NT2/D1 (cell line): Measurements from ENCODE around the gene CUL3.
"Not testable (repeated sequence)": the region's sequence is repeated elsewhere in the genome, so short reads cannot be mapped to it uniquely, and the experiment has no call there.

Source experiments
- DNase-seq: peaks from one replicate; pipeline ENCODE4 v3.0.0-alpha.2; 2011; ENCODE audit warnings: low read depth, low spot score
- H3K27me3 ChIP-seq: 2 replicates; pipeline ENCODE4 v1.6.0; 2011; ENCODE audit warnings: mild to moderate bottlenecking; ENCODE audit not compliant: insufficient read length, insufficient read depth
- H3K36me3 ChIP-seq: 2 replicates; pipeline ENCODE4 v1.6.1; 2011; ENCODE audit warnings: mild to moderate bottlenecking, low read length, mixed read lengths; ENCODE audit not compliant: insufficient read depth, insufficient read length
- H3K4me1 ChIP-seq: 2 replicates; pipeline ENCODE4 v1.5.1; 2011; ENCODE audit not compliant: insufficient read depth, insufficient read length
- H3K4me3 ChIP-seq: 2 replicates; pipeline ENCODE4 v1.5.1; 2011; ENCODE audit warnings: low read depth; ENCODE audit not compliant: insufficient read length
- H3K9ac ChIP-seq: 2 replicates; pipeline ENCODE4 v1.6.0; 2011; ENCODE audit warnings: low read depth; ENCODE audit not compliant: insufficient read length
- H3K9me3 ChIP-seq: 2 replicates; pipeline ENCODE4 v1.5.1; 2011; ENCODE audit warnings: mild to moderate bottlenecking, low read length; ENCODE audit not compliant: insufficient read depth
- SUZ12 ChIP-seq: IDR thresholded peaks from 2 replicates; pipeline ENCODE4 v1.6.1; 2011; ENCODE audit not compliant: insufficient read length, insufficient read depth; ENCODE audit errors: extremely low read depth
- YY1 ChIP-seq: IDR thresholded peaks from 2 replicates; pipeline ENCODE4 v1.6.1; 2011; ENCODE audit not compliant: insufficient read length, insufficient read depth
- ZNF274 ChIP-seq: IDR thresholded peaks from 2 replicates; pipeline ENCODE4 v1.6.1; 2011; ENCODE audit warnings: mild to moderate bottlenecking, low read depth, low read length

The CUL3 gene

DNA sequence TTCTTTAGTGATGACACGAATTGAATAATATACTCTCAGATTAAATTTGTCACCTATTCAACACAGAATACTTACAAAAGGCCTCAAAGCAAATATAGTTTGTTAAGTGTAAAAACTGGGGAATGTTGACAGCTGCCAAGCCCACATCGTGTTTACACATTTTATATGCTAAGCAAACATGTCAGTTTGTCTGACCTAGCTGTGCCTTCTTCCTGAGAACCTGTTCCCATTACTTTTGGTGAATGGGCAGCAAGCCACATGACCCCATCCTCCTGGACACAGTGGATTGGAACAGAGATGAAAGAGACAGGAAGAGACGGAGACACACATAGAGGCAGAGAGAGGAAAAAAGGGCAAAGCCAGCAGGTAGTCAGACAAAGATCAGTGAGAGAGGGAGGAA lies 22.9 kb upstream of the CUL3 start:
- DNase-seq = no peak

DNA sequence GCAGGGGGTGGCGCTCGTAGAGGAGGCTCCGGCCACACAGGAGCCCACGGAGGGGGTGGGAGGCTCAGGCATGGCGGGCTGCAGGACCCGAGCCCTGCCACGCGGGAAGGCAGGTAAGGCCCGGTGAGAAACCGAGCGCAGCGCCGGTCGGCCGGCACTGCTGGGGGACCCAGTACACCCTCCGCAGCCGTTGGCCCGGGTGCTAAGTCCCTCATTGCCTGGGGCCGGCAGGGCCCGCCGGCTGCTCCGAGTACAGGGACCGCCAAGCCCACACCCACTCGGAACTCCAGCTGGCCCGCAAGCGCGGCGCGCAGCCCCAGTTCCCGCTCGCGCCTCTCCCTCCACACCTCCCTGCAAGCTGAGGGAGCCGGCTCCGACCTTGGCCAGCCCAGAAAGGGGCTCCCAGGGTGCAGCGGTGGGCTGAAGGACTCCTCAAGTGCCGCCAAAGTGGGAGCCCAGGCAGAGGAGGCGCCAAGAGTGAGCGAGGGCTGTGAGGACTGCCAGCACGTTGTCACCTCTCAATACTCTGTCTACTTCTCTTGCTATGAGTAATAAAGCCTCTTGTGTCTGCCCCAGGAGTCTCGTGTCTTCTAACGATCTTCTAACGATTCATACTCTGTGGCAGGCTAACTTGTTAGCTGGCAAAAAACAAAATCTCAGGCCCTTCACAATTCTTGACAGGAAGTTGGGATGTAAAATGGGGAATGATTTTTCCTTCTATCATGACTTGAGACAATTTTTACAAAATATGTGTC lies 18.8 kb upstream of the CUL3 start:
- not testable (repeated sequence) for H3K9me3 ChIP-seq, H3K9ac ChIP-seq, H3K36me3 ChIP-seq, H3K4me1 ChIP-seq, DNase-seq, H3K27me3 ChIP-seq, H3K4me3 ChIP-seq

More for the DNA sequence above, 22.9 kb upstream of the CUL3 start:
- H3K27me3 ChIP-seq = no peaks in the 10 kb centered on the region
- H3K9ac ChIP-seq = no peak overlapping the region
- H3K4me3 ChIP-seq = no peak overlapping the region
- H3K4me1 ChIP-seq = no peaks in the 10 kb centered on the region
- no peaks in the 10 kb centered on the region for H3K9me3 ChIP-seq
- no peaks in the 10 kb centered on the region for H3K36me3 ChIP-seq
- no peak for TF ChIP-seq ZNF274
- TF ChIP-seq YY1 = no peak
- TF ChIP-seq SUZ12 = no peak

DNA sequence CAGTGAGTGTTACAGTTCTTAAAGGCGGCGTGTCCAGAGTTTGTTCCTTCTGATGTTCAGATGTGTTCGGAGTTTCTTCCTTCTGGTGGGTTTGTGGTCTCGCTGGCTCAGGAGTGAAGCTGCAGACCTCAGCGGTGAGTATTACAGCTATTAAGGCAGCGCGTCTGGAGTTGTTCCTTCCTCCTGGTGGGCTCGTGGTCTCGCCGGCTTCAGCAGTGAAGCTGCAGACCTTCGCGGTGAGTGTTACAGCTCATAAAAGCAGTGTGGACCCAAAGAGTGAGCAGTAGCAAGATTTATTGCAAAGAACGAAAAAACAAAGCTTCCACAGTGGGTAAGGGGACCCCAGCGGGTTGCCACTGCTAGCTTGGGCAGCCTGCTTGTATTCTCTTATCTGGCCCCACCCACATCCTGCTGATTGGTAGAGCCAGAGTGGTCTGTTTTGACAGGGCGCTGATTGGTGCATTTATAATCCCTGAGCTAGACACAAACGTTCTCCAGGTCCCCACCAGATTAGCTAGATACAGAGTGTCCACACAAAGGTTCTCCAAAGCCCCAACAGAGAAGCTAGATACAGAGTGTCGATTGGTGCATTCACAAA lies 17.7 kb upstream of the CUL3 start:
- H3K9ac ChIP-seq, H3K4me1 ChIP-seq, H3K36me3 ChIP-seq, H3K4me3 ChIP-seq, DNase-seq, H3K27me3 ChIP-seq, H3K9me3 ChIP-seq: not testable (repeated sequence)

DNA sequence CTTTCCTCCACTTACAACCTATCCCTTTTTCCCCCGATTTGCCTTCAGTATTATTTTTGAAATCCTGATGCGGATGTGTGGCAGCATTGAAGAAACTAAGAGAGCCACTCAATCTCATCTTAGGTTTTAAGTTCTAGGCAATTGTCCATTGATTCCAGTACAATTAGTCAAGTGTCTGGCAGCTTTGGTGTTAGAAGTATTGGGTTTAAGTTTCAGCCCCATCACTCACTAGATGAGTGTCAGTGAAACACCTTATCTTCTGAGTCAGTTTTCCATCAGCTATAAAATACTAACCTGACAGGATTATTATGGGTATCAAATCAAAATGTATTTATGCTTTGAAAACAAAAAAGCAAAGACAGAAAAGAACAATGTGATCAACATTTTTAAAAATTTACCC lies 16.8 kb upstream of the CUL3 start:
- H3K4me1 ChIP-seq = no peaks in the 10 kb centered on the region
- no peaks in the 10 kb centered on the region for H3K9me3 ChIP-seq
- H3K9ac ChIP-seq = no peak overlapping the region
- TF ChIP-seq SUZ12 (no peak), YY1 (no peak), ZNF274 (no peak)
- H3K27me3 ChIP-seq = no peaks in the 10 kb centered on the region
- DNase-seq = no peak
- H3K36me3 ChIP-seq = no peaks in the 10 kb centered on the region
- no peak overlapping the region for H3K4me3 ChIP-seq

DNA sequence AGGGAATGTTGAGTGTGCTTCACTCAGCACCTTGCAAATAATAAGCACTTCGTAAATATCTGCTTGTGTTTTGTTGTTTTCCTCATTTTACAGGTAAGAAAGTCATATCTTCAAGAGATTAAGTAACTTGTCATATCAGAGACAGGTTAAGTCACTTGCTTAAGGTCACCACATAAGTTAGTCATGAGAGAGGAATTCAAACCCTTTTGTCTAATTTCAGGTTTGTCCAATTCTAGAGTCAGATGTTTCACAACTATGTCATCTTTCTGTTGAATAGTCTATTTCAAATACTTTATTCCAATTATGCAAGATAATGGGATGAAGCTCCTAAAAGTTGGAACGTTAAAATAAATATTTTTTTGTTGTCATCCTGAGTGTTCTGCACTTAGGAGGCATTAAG lies 13.5 kb upstream of the CUL3 start:
- no peak overlapping the region for H3K9ac ChIP-seq

DNA sequence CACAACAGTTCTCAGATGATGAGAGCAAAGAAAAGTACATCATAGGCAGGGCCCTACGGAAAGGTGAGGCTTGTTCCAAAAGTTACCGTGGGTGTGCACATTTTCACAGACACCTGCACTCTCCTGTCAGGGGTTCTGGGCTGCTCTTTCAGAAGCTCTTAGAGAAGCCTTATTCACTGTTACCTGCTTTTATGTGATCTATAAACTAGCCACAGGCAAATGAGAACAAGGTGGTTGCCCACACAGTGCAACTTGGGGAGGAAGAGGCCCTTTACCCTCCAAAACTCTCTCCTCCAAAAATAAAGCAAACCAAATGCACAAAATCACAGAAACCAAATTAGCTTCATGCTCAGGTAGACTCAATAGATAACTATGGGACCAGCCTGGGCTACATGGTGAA lies 11.1 kb upstream of the CUL3 start:
- no peaks in the 10 kb centered on the region for H3K4me1 ChIP-seq
- no peak for TF ChIP-seq YY1
- TF ChIP-seq ZNF274 = no peak
- TF ChIP-seq SUZ12 = no peak
- no peak for DNase-seq

More for the DNA sequence above, 13.5 kb upstream of the CUL3 start:
- Histone ChIP-seq H3K4me3 (no peak overlapping the region), H3K36me3 (no peaks in the 10 kb centered on the region), H3K27me3 (no peaks in the 10 kb centered on the region), H3K9me3 (no peaks in the 10 kb centered on the region), H3K4me1 (no peaks in the 10 kb centered on the region)
- TF ChIP-seq SUZ12 (no peak), ZNF274 (no peak), YY1 (no peak)
- DNase-seq = no peak

DNA sequence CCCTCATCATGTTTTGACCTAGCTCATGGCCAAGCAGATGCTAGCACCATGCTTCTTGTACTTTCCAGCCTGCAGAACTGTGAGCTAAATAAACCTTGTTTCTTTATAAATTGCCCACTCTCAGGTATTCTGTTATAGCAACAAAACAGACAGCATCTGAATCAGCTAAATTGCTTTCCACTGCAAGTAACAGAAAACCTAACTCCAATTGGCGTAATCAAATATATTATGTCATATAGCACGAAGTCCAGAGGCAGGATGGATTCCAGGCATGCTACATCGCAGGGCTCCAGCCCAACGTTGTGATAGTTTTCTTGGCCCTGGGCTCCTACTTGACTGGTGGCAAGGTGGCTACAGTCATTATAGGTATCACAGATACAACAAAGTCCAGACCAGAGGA lies 10.4 kb upstream of the CUL3 start:
- Histone ChIP-seq H3K9ac (no peak overlapping the region), H3K9me3 (no peaks in the 10 kb centered on the region), H3K36me3 (no peaks in the 10 kb centered on the region), H3K4me3 (no peak overlapping the region), H3K27me3 (no peaks in the 10 kb centered on the region), H3K4me1 (no peaks in the 10 kb centered on the region)
- DNase-seq = no peak
- no peak for TF ChIP-seq YY1
- TF ChIP-seq ZNF274 = no peak
- no peak for TF ChIP-seq SUZ12

More for the DNA sequence above, 11.1 kb upstream of the CUL3 start:
- Histone ChIP-seq H3K4me3 (no peak overlapping the region), H3K9ac (no peak overlapping the region), H3K36me3 (no peaks in the 10 kb centered on the region), H3K9me3 (no peaks in the 10 kb centered on the region), H3K27me3 (no peaks in the 10 kb centered on the region)

DNA sequence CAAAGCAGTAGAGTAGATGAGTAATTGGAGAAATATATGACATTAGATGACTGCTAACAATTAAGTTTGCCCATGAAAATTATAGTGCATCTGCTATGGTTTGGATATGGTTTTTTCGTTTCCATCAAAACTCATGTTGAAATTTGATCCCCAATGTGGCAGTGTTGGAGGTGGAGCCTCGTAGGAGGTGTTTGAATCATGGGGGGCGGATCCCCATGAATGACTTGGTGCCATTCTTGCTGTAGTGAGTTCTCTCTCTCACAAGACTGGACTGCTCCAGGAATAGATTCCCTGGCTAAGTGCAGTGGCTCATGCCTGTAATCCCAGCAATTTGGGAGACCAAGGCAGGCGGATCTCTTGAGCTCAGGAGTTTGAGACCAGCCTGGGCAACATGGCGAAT lies 9.7 kb upstream of the CUL3 start:
- no peaks in the 10 kb centered on the region for H3K9me3 ChIP-seq
- no peak overlapping the region for H3K4me3 ChIP-seq
- H3K9ac ChIP-seq = no peak overlapping the region
- TF ChIP-seq ZNF274 (no peak), SUZ12 (no peak), YY1 (no peak)
- H3K4me1 ChIP-seq = no peaks in the 10 kb centered on the region
- H3K36me3 ChIP-seq = no peaks in the 10 kb centered on the region
- no peak for DNase-seq
- H3K27me3 ChIP-seq = no peaks in the 10 kb centered on the region
